ENCODE measurements around the gene HIVEP2.

- TF ChIP-seq CTCF (IDR thresholded peaks at IDR 0.05), result no peak
- TF ChIP-seq POLR2A (IDR thresholded peaks at IDR 0.05), result no peak
These were observed 36.7 kb downstream of the HIVEP2 start for GRCh38 chr6:142908235-142908634.

Data from esophagus squamous epithelium (tissue), 4 donors.